Immature natural killer cell (primary cell): ENCODE measurements around the gene SMAD6. TPM values are rescaled to one million over a fixed set of nuclear protein-coding genes. Genes with fewer than 3 reads are reported as not detected.

Experiments
- DNase-seq, 3 donors: peaks; one replicate each; pipeline ENCODE4 v3.0.0; 2022; ENCODE audit warnings: mixed read lengths in 1 of 3
- H3K27ac Mint-ChIP-seq, 6 donors: one replicate each; pipeline ENCODE4 v1.8.0; 2020; ENCODE audit warnings: mixed read lengths in 6 of 6, mild to moderate bottlenecking in 5 of 6, inconsistent platforms in 4 of 6, moderate library complexity in 3 of 6
- H3K27me3 Mint-ChIP-seq, 3 donors: one replicate each; pipeline ENCODE4 v1.8.0; 2020 to 2021; ENCODE audit warnings: low read depth in 3 of 3, mild to moderate bottlenecking in 3 of 3, mixed read lengths in 3 of 3, moderate library complexity in 3 of 3, inconsistent platforms in 1 of 3
- H3K36me3 Mint-ChIP-seq, 3 donors: one replicate each; pipeline ENCODE4 v1.8.0; 2020; ENCODE audit warnings: mixed read lengths in 3 of 3, inconsistent platforms in 2 of 3, mild to moderate bottlenecking in 2 of 3
- H3K4me1 Mint-ChIP-seq, 2 donors: one replicate each; pipeline ENCODE4 v1.8.0; 2020; ENCODE audit warnings: inconsistent platforms in 2 of 2, mild to moderate bottlenecking in 2 of 2, mixed read lengths in 2 of 2, moderate library complexity in 1 of 2
- H3K4me3 Mint-ChIP-seq, 5 donors: one replicate each; pipeline ENCODE4 v1.8.0; 2020; ENCODE audit warnings: mild to moderate bottlenecking in 5 of 5, mixed read lengths in 5 of 5, inconsistent platforms in 3 of 5, moderate library complexity in 3 of 5
- H3K9me3 Mint-ChIP-seq, 6 donors: one replicate each; pipeline ENCODE4 v1.8.0; 2020; ENCODE audit warnings: mild to moderate bottlenecking in 6 of 6, mixed read lengths in 6 of 6, inconsistent platforms in 4 of 6, moderate library complexity in 3 of 6
- polyA plus RNA-seq, 3 donors: library from polyadenylated mRNA; unstranded; fragments of 300-500 nt; fragmentation: Illumina TruSeq; gene quantifications; one replicate each; pipeline ENCODE4 v1.2.3, GENCODE V29; 2021

SMAD6 gene
- polyA plus RNA-seq, 3 donors from 2014 or later, result not detected

DNA sequence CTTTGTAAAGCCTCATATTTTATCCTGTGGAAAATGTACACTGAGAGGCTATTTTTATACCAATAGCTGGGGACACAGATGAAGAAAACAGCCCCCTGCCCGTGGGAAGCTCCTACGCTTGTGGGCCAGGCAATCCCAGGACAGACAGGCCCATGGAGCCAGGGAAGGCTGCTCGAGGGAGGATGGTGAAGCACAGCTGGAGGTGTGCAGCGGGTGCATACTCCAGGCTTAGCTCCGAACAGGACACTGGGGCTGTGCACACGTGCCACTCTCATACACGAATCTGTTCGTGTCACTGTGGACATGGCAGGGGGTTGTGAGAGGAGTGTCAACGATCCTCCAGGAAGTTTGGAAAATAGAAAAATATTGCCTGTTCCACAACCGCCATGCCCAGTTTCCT lies 36.1 kb downstream of the SMAD6 start:
- Mint-ChIP-seq H3K36me3 (no peaks in the 10 kb centered on the region), H3K27ac (no peak overlapping the region), H3K9me3 (no peaks in the 10 kb centered on the region), H3K27me3 (peaks cover 1 to 8% (median 3%) of the 10 kb centered on the region in 3 donors), H3K4me1 (no peaks in the 10 kb centered on the region), H3K4me3 (no peak overlapping the region)
- DNase-seq, result no peak

DNA sequence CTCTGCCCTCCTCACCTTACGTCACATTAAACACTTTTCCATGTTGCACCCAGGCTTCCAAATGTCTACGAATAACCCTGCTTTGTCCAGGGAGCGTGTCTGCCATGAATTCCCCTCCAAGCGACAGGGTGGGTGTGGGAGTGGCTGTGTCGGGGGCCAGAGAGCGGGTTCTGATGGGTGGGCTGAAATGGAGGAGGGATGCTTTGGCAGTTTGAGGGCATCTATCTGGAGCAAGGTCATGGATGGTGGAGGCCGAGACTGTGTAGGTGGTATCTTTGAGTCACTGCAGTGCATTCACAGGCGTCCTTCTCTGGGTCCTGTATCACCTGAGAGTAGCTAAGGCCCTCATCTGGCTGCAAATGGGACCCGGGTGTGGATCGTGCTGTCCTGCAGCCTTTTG lies 36.6 kb downstream of the SMAD6 start:
- no peaks in the 10 kb centered on the region for H3K36me3 Mint-ChIP-seq
- no peaks in the 10 kb centered on the region for H3K9me3 Mint-ChIP-seq
- DNase-seq, result no peak
- H3K4me3 Mint-ChIP-seq, result no peak overlapping the region
- H3K4me1 Mint-ChIP-seq, result no peaks in the 10 kb centered on the region
- peaks cover 1 to 7% (median 3%) of the 10 kb centered on the region in 3 donors for H3K27me3 Mint-ChIP-seq
- no peak overlapping the region for H3K27ac Mint-ChIP-seq

DNA sequence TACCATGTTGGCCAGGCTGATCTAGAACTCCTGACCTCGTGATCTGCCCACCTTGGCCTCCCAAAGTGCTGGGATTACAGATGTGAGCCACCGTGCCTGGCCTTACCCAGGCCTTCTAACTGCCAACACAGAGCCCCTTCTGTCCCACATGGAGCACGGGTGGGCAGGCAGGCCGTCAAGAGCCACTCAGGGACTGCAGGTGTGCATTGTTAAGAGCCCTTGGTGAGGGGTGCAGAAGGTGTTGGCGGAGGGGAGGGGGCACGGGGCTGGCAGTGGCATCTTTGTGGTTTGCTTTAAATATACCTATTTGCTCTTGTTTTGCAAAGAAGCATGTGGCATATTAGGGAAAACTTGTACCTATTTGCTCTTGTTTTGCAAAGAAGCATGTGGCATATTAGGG lies 37.3 kb downstream of the SMAD6 start:
- Mint-ChIP-seq H3K36me3 (no peaks in the 10 kb centered on the region), H3K27me3 (peaks cover 1 to 7% (median 3%) of the 10 kb centered on the region in 3 donors)

DNA sequence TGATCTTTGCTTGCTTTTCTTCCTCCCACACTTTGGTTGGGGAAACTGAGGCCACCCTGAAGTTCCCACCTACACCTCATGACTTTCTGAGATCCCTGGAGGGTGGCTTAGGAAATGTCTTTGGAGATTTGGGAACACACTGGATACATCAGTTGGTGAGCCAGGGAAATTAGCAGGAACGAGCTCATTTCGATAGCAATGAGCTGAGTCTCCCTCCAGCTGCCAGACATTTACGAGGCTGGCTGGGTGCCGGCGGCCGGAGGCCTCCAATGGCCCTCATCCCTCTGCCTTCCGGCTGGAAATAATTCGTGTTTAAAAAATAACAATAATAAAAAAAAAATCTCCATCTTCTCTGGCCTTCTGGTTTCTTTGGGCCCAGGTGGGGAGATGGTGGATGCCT lies 38.8 kb downstream of the SMAD6 start:
- DNase-seq, result no peak
- Mint-ChIP-seq H3K36me3 (no peaks in the 10 kb centered on the region), H3K27ac (no peak overlapping the region), H3K4me3 (no peak overlapping the region), H3K9me3 (no peaks in the 10 kb centered on the region), H3K27me3 (peaks cover 1 to 6% (median 1%) of the 10 kb centered on the region in 3 donors), H3K4me1 (no peaks in the 10 kb centered on the region)

More for the DNA sequence above, 37.3 kb downstream of the SMAD6 start:
- DNase-seq, result no peak
- Mint-ChIP-seq H3K4me1 (no peaks in the 10 kb centered on the region), H3K4me3 (no peak overlapping the region), H3K27ac (no peak overlapping the region), H3K9me3 (no peaks in the 10 kb centered on the region)

DNA sequence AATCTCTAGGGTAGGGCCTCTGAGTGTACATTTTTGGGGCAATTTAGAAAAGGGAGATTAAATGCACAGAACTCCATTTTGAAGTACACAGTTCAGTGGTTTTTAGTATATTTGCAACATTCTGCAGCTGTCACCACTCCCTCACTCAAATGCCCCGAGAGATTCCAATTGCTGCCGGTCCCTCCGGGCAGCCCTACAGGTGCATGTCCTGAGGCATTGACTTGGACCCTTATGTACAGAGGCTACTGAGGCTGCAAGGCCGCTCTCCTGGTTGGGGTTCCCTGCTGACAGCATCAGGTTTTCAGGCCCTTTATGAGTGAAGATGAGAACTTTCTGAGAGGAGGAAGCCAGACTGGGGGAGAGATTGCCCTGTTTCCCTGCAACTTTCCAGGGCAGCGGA lies 39.6 kb downstream of the SMAD6 start:
- H3K27ac Mint-ChIP-seq, result no peak overlapping the region
- H3K4me3 Mint-ChIP-seq, result no peak overlapping the region
- H3K36me3 Mint-ChIP-seq, result no peaks in the 10 kb centered on the region
- peaks cover 0 to 6% (median 1%) of the 10 kb centered on the region in 3 donors for H3K27me3 Mint-ChIP-seq
- no peak for DNase-seq
- no peaks in the 10 kb centered on the region for H3K4me1 Mint-ChIP-seq
- H3K9me3 Mint-ChIP-seq, result no peaks in the 10 kb centered on the region

DNA sequence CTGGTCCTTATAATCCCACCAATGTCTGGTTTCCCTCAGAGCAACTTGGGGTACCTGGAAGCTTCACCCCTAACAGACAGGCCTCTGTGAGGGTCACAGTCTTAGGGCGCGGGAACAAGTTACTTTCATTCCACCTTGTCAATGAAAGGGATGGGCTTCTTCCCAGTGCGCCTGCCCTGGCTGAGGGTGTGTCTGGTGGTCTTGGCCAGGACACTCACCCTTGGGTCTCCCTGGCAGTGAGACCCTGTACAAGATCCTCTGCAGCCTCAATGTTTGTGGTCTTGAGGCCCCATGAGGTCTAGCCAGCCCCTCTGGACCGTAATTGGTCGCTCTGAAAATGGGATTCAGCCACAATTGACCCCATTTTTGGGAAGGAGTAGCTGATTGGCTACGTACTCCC lies 40.2 kb downstream of the SMAD6 start:
- Mint-ChIP-seq H3K4me1 (no peaks in the 10 kb centered on the region), H3K27me3 (peaks cover 0 to 6% (median 1%) of the 10 kb centered on the region in 3 donors), H3K27ac (no peak overlapping the region), H3K36me3 (no peaks in the 10 kb centered on the region), H3K9me3 (no peaks in the 10 kb centered on the region), H3K4me3 (no peak overlapping the region)
- no peak for DNase-seq

DNA sequence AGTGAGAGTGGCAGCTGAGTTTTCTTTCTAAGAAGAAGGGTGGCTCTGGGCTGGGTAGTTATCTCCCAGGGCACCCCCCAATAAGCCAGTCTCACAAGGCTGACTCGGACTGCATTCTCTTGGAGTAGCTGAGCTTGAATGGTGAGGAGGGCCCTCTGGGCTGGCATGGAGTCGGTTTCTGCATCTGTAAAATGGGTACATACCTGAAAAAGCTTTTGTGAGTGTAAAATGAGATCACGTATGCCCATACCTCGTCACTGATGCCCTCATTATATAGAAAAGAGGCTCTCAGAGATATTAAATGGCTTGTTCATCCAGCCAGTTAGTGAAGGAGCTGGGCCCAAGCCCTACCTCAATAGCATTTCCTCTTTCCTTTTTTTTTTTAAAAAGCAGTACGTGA lies 41.2 kb downstream of the SMAD6 start:
- DNase-seq, result no peak
- H3K27ac Mint-ChIP-seq, result no peak overlapping the region
- no peaks in the 10 kb centered on the region for H3K36me3 Mint-ChIP-seq
- H3K27me3 Mint-ChIP-seq, result peaks cover 0 to 9% (median 1%) of the 10 kb centered on the region in 3 donors
- no peaks in the 10 kb centered on the region for H3K9me3 Mint-ChIP-seq
- H3K4me1 Mint-ChIP-seq, result no peaks in the 10 kb centered on the region
- H3K4me3 Mint-ChIP-seq, result no peak overlapping the region

DNA sequence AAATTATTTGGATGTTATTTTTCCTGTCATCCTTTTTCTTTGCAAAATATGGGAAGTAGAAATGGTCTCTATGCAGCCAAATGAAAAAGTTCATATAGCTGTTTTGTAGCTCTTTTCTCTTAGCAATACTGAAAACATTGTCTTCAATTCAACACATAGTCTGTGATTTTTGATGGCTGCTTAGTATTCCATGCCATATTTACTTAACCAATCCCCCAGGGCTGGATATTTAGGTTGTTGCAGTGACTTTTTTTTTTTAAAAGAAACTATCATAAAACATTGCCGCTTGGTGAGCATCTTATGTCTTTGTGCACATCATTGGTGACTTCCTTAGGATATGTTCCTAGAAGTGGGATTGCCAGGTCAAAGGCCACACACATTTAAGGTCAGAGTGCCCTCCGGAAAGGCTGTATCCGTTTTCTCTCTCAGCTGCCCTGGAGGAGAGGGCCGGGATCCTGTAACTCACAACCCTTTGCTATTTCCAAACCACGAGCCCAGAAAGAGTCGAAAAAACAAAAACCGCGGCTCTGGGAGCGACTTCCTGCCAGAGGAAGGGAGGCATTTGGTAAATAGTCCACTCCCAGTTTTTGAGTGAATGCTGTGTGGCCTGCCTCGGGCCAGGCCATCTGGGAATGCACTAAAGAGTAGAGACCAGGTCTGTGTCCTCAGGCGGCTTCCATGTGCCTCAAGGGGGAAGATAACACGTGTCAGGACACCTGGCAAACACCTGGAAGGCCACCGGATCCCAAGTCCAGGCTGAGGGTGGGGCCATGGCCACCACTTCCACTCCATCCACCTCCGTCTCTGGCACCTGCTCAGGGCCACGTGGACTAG lies 41.9 kb downstream of the SMAD6 start:
- Mint-ChIP-seq H3K9me3 (no peaks in the 10 kb centered on the region), H3K4me1 (no peaks in the 10 kb centered on the region), H3K36me3 (no peaks in the 10 kb centered on the region), H3K27me3 (peaks cover 1 to 9% (median 3%) of the 10 kb centered on the region in 3 donors), H3K4me3 (no peak overlapping the region), H3K27ac (no peak overlapping the region)
- no peak for DNase-seq

DNA sequence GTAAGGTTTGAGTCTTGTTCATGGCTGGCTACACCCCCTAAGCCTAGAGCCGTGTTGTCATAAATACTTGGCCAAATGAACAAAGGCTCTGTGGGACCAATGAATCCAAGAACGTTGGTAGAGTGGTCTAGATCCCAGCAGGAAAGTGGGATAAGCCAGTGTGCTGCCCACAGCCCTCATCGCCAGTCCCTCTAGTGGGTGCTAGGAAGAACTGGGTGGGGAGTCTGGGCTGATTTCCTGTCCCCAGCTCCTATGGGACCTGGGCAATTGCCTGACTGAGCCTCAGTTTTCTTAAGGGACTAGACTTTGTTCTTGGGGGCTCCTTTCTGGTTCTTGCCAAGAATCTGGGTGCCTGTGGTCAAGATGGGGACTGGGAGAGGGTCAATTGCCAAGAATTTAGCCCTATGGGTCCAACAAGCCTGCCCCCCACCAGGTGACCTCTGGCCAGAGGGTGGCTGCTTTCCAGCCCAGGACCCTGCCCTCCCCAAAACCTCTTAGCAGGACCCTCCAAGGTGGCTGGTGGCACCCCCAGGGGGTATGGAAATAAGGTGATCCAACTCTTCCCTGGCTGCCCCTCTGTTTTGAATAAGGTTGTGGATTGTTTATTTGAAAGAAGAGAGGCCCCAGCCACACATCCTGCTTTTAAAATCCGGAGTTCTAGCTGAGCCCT lies 42.7 kb downstream of the SMAD6 start:
- H3K9me3 Mint-ChIP-seq, result no peaks in the 10 kb centered on the region
- H3K4me1 Mint-ChIP-seq, result no peaks in the 10 kb centered on the region
- H3K27ac Mint-ChIP-seq, result no peak overlapping the region
- DNase-seq, result no peak
- H3K36me3 Mint-ChIP-seq, result no peaks in the 10 kb centered on the region
- peaks cover 1 to 9% (median 5%) of the 10 kb centered on the region in 3 donors for H3K27me3 Mint-ChIP-seq
- H3K4me3 Mint-ChIP-seq, result no peak overlapping the region

DNA sequence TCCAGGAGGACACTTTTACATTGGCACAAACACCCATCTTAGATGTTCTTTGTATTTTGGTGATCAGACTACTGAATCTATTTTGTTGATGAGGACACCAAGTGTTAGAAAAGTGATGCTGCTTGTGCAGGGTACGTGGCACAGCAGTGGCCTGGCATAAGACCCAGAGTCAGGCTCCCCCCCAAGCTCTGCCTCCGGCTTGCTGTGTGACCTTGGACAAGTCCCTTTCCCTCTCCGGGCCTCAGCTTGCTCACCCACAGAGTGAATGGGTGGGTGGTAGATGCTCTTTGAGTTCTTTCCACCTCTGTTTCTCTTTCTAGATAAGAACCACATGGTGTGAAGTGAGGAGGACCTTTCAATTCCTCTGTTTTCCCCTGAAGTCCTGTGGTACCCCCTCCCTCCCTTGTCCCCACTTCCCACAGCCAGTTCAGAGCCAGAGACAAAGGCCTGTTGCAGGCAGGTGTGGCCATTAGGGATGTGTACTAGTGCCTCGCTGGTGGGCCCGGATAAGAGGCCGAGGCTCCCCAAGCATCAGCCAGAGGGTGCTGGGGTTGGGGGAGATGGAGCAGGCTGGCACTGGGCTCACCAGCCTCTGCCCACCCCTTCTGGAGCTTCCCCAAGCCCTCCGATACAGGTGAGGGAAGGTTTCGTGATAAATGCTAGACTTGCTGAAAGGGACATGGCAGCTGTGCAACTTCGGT lies 43.6 kb downstream of the SMAD6 start:
- Mint-ChIP-seq H3K27me3 (peaks cover 1 to 7% (median 5%) of the 10 kb centered on the region in 3 donors), H3K4me3 (no peak overlapping the region), H3K4me1 (no peaks in the 10 kb centered on the region), H3K9me3 (no peaks in the 10 kb centered on the region), H3K36me3 (no peaks in the 10 kb centered on the region), H3K27ac (no peak overlapping the region)
- no peak for DNase-seq

DNA sequence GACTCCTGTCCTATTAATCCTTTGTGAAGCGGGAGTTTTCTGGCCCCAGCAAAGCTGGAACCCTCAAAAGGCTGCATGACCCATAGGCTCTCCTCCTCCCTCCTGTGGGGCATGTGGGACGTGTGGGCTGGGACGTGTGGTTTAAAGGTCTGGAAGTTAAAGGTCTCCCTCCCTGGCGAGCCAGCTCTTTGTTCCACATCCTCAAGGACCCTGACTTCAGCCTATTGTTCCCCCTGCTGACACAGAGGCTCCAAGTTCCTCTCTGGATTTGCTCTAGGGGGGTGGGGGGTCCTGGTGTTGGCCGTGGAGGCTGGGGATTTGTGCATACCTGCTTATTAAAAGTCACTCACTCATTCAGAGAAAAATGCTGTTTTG lies 44.2 kb downstream of the SMAD6 start:
- H3K4me1 Mint-ChIP-seq, result no peaks in the 10 kb centered on the region
- no peak overlapping the region for H3K27ac Mint-ChIP-seq
- no peaks in the 10 kb centered on the region for H3K36me3 Mint-ChIP-seq
- H3K4me3 Mint-ChIP-seq, result no peak overlapping the region
- no peak for DNase-seq
- peaks cover 1 to 7% (median 5%) of the 10 kb centered on the region in 3 donors for H3K27me3 Mint-ChIP-seq
- H3K9me3 Mint-ChIP-seq, result no peaks in the 10 kb centered on the region

DNA sequence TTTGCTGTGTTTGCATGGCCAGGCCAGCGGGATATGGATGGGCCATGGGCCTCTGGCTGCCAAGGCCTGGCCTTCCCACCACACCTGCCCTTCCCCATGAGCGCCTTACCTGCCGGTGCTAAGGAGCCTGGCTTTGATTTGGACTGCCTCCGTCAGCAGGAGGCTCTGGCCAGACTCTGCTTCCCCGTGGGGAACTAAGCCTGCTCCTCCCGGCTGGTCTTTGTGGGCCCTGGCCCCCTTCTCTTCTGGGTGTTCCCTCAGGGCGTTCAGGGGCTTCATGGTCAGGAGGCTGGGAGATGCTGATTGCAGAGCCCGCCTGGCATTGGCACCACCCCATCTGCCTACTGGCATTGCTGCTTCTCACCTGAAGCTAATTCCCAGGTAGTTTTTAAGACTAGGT lies 45.2 kb downstream of the SMAD6 start:
- H3K4me3 Mint-ChIP-seq, result no peak overlapping the region
- H3K27me3 Mint-ChIP-seq, result peaks cover 0 to 7% (median 5%) of the 10 kb centered on the region in 3 donors
- H3K4me1 Mint-ChIP-seq, result no peaks in the 10 kb centered on the region
- no peak overlapping the region for H3K27ac Mint-ChIP-seq
- DNase-seq, result no peak
- H3K9me3 Mint-ChIP-seq, result no peaks in the 10 kb centered on the region
- H3K36me3 Mint-ChIP-seq, result no peaks in the 10 kb centered on the region

DNA sequence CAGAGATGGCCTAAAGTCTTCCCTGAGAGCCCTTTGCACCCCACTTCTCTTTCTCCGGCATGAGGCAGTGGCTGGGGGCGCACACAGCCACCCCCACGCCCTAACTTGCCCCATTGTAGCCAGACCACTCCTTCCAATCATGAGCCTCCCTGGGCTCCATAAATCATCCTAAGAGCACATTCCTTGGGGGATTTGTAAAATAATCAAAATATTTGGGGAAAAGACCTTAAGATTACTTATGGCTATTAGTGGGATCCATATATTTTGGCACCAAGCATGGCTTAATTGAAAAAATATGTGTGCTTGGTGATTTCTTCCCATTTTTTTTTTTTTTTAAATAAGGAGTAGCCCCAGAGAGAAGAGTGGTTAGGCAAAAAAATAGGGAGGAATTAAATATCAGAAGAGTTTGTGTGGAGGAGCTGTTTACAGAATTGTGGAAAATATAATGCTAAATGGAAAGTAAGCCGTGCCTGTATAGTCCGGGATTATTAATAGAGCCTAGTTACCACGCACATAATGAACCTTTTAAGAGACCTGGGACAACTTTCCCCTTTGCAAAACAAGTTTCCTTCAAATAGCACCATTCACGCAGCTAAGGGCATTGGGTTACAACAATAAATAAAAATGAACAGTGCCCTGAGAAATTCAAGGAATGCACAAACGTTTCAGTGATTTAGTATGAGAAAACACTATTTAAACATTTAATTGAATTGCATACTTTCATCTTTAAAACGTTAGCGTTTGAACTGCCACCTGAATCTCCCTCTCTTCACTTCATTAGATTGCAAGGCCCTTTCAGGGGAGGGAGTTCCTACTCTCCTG lies 46.1 kb downstream of the SMAD6 start:
- H3K27me3 Mint-ChIP-seq, result peaks cover 0 to 7% (median 5%) of the 10 kb centered on the region in 3 donors
- H3K4me1 Mint-ChIP-seq, result no peaks in the 10 kb centered on the region
- no peak for DNase-seq
- H3K4me3 Mint-ChIP-seq, result no peak overlapping the region
- H3K27ac Mint-ChIP-seq, result no peak overlapping the region
- no peaks in the 10 kb centered on the region for H3K9me3 Mint-ChIP-seq
- H3K36me3 Mint-ChIP-seq, result no peaks in the 10 kb centered on the region
